Activated CD4-positive, alpha-beta T cell treated with anti-CD3 and anti-CD28 coated beads, Interleukin-2, Interleukin-6, amounts not matched to agents 100 ng/mL and 50 ng/mL, durations not matched to agents 16 hours and 8 hours (primary cell): ENCODE results near the gene CUEDC1.

Experiments used
- DNase-seq: peaks from one replicate; pipeline ENCODE4 v3.0.0-alpha.2; 2020

Gene CUEDC1

DNA sequence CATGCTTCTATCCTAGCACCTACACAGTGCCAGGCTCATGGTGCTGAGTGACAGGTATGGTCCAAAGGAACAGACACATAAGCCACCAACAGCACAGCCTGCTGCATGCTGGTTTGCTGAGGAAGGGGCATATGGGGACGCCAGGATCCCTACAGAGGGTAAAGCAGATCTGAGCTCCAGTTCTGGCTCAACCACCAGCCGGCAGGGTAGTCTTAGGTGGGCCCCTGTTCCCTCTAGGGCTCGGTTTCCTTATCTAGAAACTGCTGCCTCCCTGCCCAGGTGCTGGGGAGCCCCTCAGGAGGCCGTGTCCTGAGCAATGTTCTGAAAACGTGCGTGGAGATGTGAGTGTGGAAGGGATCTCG is 81.2 kb downstream of the CUEDC1 start:
- DNase-seq: no peak

DNA sequence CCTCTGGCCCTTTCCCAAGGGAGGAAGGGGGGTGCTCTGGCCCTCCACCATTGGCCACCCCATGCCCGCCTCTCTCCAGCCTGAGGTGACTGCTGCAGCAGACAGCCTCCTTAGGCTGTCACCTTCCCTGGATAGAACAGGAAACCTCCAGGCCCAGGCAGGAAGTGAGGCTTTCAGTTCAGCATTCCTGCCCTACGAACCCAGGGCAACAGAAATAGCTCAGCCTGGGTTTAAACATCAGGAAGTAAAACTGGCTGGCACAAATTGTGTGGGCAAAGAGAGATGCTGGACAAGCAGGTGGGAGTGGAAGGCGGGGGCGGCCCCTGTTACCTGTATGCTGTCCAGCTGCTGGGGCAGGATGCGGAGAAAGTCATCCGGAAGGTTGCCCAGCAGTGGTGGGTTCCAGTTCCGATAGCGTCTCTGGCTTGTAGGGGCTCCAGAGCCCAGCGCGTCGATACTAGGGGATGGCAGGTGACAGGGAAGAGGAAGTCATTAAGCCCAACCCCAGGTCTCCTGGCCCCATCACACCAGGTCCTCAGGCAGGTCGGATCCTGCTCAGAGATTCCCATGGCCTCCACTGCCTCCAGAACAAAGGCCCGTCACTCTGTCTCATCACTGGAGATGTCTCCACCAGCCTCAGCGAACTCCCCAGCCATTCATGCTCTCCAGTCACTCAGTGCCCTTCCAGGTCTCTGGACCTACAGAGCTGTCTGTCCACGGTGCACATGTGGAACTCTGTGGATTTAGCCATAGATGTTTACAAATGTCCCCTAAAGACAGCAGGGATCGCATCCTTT is 81.8 kb downstream of the CUEDC1 start:
- no peak for DNase-seq

DNA sequence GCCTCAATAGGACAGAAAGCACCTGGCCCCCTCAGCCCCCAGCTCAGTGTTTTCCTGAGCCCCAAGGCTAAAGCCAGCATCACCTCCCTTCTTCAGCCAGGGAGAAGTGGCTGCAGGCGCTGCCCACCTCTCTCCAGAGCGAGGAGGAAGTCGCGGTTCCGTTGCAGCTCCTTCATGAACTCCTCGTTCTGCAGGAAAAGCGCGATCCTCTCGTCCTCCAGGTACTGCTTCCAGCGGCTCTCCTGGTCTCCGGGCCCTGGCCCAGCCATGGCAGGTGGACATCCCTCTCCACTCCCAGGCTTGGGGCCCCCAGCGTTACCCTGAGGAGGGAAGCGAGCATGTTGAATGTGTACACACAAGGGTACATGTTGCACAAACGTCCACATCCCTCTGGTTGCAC is 82.7 kb downstream of the CUEDC1 start:
- no peak for DNase-seq

DNA sequence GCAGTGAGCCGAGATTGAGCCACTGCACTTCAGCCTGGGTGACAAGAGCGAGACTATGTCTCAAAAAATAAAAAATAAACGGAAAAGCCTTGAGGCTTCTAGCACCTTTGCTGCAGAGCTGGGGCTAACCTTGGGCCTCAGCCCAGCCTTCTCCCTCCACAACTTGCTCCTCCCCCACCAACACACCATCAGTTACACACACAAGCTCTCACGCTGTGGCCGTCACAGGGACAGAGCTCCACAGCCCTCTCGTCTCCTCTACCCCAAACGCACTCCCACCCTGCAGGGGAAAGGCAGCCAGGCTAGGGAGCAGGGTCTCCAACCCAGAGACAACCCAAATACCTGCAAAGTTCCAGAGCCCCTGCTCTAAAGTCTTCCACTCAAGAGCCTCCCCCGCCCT is 83.3 kb downstream of the CUEDC1 start:
- DNase-seq: no peak

DNA sequence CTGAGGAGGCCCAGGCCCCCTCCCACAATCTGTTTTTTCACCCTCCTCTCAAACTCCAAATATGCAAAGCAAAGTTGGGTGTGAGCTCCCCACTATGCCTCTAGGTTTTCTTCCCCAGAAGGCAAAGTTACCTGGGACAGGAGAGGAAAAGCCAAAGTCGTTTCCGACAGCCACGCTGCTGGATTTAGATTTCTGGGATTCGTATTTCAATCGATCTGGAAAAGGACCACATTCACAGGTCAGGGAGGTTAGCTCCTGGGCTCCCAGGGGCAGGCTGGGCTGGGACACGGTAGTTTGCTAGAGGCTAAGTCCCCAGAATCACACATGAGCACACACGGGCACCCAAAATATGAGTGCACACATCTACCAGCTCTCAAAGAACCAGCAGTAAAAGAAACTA is 84.1 kb downstream of the CUEDC1 start:
- DNase-seq: no peak

DNA sequence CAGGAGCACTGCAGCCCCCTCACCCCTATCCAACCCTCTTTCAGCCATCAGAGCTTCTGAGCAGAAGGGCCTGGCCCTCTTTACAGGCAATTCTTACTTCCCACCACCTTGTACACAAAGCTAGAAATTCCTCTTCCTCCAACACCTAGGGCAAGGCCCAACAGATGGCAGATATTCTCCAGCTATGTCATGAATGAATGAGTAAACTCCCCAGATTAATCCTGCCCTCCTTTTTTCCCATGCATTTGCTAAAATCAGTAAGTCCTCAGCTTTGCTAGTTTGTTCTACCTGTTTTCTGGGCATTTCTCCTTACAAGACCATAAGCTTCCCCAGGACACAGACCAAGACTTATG is 85.0 kb downstream of the CUEDC1 start:
- DNase-seq: no peak

DNA sequence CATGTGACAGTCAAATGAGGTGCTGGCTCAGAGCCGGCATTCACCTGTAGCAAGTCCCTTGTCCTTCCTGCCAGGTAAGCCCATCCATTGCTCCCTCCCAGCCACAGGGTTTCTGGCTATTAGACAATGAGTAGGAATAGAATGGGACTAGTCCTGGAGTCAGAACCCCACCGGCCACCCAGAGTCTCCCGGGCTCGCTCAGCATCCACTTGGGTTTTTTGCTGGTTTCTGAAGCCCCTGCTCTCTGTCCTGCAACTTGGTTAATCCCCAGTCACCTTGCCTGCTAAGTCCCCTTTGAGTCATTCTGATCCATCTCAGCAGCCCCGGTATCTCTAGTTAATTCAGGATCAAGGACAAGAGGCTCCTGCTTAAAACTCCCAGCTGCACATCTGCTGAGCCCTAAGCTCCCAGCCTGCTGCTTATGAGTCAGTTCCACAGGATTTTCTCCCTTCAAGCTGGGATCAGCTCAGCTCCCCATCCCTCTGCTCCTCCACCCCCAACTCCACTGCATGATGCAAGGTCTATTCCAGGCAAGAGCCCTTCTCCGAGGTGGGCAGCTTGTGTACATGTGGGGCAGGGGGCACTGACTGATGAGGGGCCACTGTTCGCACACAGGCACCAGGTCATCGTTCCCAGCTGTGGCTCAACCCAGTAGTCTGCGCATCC is 85.5 kb downstream of the CUEDC1 start:
- no peak for DNase-seq

DNA sequence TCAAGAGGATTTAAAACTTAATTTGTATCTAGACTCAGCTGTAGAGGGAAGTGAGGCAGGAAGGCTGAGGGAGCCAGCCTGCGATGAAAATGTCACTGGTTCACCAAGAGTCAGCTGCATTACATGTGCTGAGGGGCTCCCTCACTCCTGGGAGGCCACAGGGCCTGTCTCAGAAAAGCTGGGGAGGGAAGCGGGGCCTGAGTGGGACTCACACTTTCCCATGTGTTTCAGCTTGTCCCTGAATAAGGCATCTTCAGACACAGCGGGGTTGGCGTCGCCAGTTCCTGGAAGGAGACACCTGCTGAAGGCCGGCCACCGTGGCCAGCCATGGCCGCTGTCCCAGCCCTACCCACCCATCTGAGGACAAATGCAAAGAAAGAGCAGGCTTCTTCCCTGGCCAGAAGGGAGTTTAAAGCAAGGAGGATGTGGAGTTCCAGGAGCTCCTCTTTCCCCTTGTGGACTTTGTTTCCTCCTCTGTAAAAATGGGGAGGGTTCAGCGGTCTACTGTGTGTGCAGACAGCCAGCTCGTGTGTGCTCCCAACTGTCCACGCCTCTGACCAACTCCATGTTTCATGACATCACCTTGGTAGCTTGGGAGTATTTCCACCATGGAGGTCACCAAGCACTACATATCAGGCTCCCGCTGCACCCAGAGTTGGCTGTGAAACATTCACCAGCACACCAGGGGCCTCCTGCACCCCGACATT is 86.1 kb downstream of the CUEDC1 start:
- DNase-seq: no peak

DNA sequence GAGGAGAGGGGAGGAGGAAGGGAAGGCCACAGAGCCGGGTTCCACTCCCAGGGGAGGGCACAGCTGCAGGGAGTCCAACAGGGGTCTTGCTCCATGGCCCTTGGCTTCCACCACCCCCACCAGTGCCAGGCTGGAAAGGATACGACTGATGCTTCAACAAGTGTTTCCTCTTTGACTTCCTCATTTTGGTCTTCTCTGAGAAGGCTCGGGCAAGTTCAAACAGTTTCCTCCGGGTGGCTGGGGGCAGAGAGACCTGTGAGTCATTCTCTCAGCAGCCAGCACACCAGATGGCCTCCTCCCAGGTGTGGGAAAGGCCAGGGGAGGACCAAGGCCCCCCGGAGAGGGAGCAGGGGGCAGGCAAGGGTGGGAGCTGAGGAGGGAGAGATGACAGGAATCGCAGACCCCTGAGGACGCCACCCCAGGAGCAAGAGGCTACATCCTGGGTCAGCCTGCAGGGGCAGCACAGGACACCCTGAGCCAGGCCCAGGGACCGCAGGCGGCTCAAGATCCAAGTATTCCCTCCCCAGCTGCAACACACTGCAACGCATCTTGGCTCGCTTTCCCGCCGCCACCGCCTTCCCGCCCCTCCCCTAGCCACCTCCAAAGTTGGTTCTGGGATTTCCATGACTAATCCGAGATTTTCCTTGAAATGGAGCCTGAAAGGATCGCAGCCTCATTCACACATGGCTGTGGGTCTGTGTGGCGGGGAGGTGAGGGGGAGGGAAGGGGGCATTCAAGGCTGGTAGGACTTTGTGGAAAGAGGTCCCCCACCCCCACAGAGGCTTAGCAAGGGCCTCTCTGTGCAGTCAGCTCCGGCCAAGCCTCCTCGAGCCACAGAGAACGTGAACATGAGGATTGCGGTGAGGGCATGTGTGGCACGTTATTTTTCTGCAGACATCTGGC is 87.0 kb downstream of the CUEDC1 start:
- peak; percentile 20 for DNase-seq

DNA sequence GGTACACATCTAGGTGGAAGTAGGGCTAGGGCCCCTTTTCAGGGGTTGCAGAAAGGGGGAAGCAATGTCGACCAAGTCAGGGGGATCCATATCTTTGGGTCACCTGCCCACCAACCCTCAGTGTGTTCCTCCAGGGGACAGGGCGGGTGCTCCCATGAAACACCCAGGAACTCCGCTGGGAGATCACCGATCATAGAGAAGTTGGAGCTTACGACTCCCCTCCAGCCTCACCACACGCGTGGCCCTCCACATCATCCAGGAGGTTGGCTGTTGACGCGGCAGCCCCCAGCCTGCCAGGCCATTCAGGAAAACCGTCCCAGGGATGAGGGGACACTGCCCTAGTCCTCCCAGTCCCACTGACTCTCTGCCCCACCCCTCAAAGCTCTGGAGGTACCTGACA is 88.1 kb downstream of the CUEDC1 start:
- DNase-seq: no peak

DNA sequence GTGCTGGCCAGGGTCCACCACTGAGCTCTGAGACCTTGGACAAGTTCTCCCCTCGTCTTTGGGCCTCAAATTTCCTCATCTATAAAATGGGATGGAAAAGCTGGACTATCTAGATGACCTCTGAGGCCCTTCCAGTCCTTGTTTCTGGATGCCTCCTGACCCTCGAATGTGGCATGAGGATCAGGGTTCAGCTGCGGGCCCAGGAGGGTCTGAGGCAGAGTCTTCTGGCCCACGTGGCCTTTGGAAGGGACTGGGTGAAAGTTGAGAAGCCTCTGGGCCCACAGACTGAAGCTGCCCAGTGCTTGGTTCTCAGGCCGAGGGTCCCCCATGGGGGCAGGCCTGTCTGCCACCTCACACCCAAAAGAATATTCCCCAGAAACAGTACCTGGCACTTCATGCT is 88.5 kb downstream of the CUEDC1 start:
- DNase-seq: no peak

DNA sequence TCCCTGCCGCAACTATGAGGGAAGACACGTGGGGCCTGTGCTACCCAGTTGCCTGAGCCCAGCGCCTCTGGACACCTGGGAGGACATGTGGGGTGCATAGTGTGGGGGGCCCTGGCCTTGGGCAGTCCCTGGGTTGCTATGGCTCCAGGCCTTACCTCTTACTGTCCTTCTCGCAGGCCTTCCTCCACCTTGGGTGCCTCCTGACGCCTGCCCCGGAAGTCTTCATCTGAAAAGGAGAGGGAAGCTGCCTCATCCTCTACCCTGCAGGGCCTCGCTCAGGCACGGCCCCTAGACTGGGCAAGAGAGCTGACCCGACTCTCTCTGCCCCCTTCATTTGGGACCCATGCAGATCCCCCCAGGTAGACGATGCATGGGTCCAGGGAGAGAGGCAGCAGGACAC is 88.9 kb downstream of the CUEDC1 start:
- no peak for DNase-seq

DNA sequence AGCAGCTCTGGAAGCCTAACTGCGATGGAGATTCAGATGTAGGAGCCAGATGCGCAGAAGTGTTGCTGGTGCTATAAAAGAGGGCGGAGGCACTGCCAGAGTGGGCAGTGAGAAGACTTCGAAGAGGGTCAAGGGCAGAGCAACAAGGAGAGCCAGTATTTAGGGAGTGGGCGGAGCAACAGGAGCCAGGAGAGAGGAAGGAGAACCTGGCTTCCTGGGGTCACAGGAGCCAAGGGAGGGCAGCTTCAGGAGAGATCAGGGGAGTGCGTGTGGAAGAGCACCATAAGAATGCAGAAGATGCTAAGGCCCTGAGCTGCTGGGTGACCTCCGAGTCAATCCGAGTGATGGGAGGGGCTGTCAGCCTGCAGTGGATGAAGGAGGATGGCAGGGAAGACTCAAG is 90.9 kb downstream of the CUEDC1 start:
- no peak for DNase-seq

DNA sequence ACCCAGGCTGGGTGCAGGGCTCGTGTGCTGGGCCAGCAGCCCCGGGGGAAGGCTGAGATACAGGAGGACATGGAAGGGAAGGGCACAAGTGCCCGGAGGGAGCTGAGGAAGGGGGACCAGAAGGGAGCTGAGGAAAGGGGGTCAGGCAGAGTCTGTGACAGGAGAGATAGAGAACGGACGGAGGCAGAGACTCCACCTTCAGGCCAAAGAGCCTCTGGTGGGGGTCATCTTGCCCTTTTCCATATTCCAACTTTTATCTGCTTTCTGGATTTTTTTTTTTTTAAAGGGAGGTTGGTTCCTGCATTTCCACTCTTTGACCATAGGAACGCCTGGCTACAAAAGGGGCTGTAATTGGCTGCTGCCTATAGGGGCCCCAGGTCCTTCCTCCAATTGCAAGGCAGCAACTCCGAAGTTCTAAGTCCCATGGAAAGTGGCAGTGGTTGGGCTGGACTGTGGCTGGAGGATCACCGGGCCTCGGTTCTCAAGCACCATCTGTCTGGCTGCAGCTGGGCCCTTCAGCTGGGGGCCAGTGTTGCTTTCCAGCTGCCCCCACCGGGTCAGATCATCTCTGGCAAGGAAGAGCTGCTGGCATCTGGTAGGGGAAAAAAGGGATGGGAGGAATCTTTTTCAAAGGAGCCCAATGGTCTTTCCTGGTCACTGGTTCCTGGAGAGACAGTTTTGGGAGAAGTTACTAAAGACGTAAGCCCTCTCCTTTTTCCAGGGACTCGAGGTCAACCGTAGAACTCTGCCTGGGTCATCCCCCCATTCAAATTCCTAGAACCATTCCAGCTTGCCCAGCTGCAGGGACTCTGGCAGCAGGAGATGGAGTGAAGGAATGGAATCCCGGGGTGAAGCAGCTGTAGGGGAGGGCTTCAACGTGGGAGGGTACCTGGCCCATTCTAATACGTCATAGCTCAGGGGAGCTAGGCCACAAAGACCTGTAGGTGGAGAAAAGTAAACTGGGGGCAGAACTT is 92.2 kb downstream of the CUEDC1 start:
- DNase-seq: no peak

DNA sequence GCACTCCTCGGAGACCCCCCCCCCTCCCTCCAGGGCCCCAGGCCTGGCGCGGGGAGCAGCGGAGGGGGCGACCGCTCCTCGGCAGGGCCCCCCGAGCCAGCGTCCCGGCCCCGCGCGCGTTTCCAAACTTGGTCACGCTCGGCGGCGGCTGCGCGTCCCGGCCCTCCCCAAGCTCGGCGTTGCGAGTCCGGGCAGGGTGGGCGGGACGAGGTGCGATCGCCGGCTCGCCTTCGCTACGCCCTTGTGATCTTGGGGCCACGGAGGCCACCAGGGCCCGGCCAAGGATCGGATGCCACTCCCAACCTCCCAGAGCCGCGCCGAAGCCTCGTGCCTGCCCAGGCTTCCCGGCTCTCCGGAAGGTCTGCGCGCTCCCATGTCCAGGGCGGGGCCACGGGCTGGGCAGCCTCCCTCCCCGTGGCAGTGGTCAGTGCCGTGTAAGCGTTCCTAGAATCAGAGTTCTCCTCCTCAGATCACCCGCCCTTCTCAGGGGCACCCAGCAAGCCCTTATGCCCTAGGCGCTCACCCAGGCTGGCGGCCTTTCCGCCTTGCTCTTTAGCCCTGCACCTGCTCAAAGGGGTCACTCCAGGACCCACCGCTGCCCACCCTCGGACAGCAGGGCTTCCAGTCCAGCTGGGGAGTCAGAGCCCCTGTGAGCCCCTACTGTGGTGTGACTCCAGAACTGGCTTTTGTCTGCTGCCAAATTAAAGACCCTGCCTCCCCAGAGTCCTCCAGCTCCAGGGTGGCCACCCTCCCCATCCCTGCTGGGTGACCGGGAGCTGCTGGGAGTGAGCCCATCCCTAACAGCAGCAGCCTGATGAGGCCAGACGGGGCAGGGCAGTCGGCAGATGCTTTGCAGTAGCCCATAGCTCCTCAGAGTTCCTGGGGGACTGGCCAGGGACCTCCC is 93.2 kb downstream of the CUEDC1 start:
- no peak for DNase-seq

DNA sequence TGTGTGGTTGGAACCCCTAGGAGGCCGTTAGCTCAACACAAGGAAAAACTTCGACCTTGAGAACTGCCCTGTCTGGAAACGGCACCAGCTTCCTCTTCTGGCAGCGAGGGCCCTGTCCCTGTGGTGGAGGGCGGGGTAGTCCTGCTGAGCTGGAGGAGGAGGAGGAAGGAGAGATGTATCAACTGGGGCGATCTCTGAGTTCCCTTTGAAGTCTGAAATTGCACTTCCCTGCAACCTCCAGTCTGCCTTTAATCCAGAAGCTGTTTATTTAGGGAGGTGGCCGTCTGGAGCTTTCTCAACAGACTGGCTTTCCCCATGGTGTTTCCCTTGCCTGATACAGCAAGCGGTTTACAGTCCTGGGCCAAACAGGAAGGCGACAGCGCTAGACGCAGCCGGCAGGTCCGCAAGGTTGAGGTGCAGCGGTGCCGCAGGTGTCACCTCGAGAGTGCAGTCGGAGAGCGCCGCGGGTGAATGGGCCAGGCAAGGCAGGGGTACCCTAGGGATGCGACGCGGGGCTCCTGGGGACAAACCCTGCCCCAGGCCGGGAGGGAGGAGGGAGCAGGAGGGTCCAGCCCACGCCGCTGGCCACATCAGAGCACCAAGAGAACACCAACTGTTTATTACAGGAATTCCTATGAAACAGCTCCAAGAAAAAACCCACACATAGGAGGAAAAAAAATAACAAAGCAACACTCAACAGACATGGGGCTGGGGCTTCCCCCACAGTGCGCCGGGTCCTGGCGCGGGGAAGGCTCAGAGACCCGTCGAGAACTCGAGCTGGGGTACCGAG is 94.0 kb downstream of the CUEDC1 start:
- DNase-seq: peak; percentile 9

DNA sequence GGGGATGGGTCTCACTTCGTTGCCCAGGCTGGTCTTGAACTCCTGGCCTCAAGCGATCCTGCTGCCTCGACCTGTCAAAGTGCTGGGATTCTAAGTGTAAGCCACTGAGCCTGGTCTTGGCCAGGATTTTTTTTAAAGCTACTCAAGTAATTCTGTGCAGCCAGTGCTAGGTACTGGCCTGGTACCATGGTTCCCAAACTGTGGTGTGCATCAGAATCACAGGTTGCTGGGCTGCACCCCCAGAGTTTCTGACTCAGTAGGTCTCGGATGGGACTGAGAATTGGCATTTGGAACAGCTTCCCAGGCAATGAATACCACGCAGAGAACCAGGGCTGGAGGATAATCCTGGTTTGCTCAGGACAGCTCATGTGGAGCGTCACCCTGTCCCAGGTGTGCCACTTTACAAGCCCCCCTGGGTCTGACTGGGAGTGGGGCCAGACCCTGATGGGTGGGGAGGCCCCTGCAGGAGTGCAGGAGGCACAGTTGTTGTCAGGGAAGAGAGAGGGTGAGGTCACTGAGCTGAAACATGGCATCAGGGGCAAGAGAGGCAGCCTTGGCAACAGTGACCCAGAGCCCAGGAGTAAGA is 94.7 kb downstream of the CUEDC1 start:
- no peak for DNase-seq

DNA sequence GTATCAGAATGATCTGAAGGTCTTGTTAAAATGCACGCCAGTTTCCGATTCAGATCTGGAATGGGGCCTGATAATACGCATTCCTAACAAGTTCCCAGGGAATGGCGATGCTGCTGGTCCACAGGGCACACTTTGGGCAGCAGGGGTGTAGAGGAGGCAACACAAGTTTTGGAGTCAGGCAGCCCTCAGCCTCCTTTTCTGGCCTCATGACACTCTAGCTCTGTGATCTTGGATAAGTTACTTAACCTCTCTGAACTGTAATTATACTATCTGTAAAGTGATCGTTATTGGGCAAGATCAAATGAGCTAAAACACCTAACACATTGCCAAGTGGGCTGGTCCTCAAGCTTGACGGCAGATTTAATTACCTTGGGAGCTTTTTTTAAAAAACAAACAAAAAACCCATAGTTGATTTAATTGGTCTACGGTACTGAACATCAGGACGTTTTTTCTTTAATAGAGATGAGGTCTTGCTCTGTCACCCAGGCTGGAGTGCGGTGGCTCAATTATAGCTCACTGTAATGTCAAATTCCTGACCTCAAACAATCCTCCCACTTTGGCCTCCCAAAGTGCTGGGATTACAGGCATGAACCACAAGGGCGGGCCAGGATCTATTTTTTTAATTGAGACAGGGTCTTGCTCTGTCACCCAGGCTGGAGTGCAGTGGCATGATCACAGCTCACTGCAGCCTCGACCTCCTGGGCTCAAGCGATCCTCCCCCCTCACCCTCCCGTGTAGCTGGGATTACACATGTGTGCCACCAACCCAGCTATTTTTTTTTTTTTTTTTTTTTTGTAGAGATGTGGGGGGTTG is 95.4 kb downstream of the CUEDC1 start:
- DNase-seq: no peak

DNA sequence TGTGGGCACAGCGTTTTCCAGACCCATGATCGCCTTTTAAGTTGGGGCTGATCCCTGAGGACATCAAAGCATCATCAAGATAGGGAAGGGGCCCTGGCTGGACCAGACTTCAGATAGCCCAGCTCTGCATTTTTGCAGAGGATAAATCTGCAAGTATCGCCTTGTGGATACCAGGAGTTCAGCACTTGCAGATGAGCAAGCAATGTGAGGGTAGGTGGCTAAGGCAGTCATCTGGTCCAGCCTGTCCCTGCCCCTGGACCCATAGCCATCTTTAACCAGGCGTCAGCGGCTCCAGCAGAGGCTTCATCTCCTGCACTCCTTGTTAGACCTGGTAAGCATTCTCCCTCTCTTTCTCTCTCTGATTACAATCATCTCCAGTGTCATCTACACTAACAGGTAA is 96.4 kb downstream of the CUEDC1 start:
- DNase-seq: no peak
